ENCODE data around the gene TMEM9. TPM values are rescaled to one million over a fixed set of nuclear protein-coding genes. Genes with fewer than 3 reads are reported as not detected.

Gene TMEM9
- total and polyA plus RNA-seq, 8 donors, result 21.7 to 53.8 (median 48.0) TPM

GRCh38 chr1:201192261-201192788, 38.1 kb upstream of the TMEM9 start:
- Histone ChIP-seq H3K27me3 (peaks cover 0 to 12% (median 0%) of the 10 kb centered on the region in 3 donors), H3K27ac (no peak overlapping the region), H3K4me3 (no peak overlapping the region), H3K4me1 (no peaks in the 10 kb centered on the region), H3K36me3 (no peaks in the 10 kb centered on the region), H3K9me3 (no peaks in the 10 kb centered on the region)
- TF ChIP-seq EP300 (IDR thresholded peaks at IDR 0.05) (no peak), POLR2AphosphoS5 (IDR thresholded peaks at IDR 0.05) (no peak), POLR2A (IDR thresholded peaks at IDR 0.05) (no peak), CTCF (IDR thresholded peaks at IDR 0.05) (no peak)
- intact Hi-C loops (cut with DNase I; ENCODE audit: low total_unique reads), result no loop called here
- DNase-seq, result peak in 1 of 2 donors; percentile 64
- WGBS, 5 donors, result 82 to 95% (median 91%) methylated on average over 3 of the region's 3 CpGs

- no peaks in the 10 kb centered on the region for H3K9me3 ChIP-seq
- no peak overlapping the region for H3K4me3 ChIP-seq
- intact Hi-C loops (cut with DNase I; ENCODE audit: low total_unique reads), result no loop called here
- DNase-seq, result no peak
- H3K27ac ChIP-seq, result no peak overlapping the region
- H3K36me3 ChIP-seq, result no peaks in the 10 kb centered on the region
- no peaks in the 10 kb centered on the region for H3K4me1 ChIP-seq
- H3K27me3 ChIP-seq, result peaks cover 0 to 12% (median 0%) of the 10 kb centered on the region in 3 donors
- 72 to 78% (median 75%) methylated on average over 17 to 18 of the region's 18 CpGs for WGBS, 5 donors
- TF ChIP-seq POLR2A (IDR thresholded peaks at IDR 0.05) (no peak), EP300 (IDR thresholded peaks at IDR 0.05) (no peak), CTCF (IDR thresholded peaks at IDR 0.05) (no peak), POLR2AphosphoS5 (IDR thresholded peaks at IDR 0.05) (no peak)
These were observed 37.5 kb upstream of the TMEM9 start for GRCh38 chr1:201191653-201192260.

GRCh38 chr1:201190624-201191051, 36.4 kb upstream of the TMEM9 start, which contains the start of gene IGFN1:
Gene IGFN1 (plus strand): TSS chr1:201190824. CDS start chr1:201193294, 2,470 bp downstream.
- Histone ChIP-seq H3K9me3 (no peaks in the 10 kb centered on the region), H3K4me3 (no peak within 1 kb of the TSS), H3K27me3 (peaks cover 0 to 12% (median 0%) of the 10 kb centered on the region in 3 donors), H3K36me3 (no peaks in the 10 kb centered on the region), H3K27ac (no peak within 1 kb of the TSS), H3K4me1 (no peaks in the 10 kb centered on the region)
- DNase-seq, result no peak
- no peak for TF ChIP-seq POLR2A (IDR thresholded peaks at IDR 0.05)
- TF ChIP-seq POLR2AphosphoS5 (IDR thresholded peaks at IDR 0.05), result no peak
- no peak for TF ChIP-seq CTCF (IDR thresholded peaks at IDR 0.05)
- no peak for TF ChIP-seq EP300 (IDR thresholded peaks at IDR 0.05)
- 38 to 59% (median 43%) methylated on average over 9 of the region's 9 CpGs for WGBS, 5 donors
- intact Hi-C loops (cut with DNase I; ENCODE audit: low total_unique reads), result no loop called here

- DNase-seq, result no peak
These were observed 35.7 kb upstream of the TMEM9 start for GRCh38 chr1:201190005-201190404.

More at GRCh38 chr1:201190005-201190404, 35.7 kb upstream of the TMEM9 start:
- WGBS, 5 donors, result 76 to 91% (median 88%) methylated on average over 6 of the region's 6 CpGs
- Histone ChIP-seq H3K27ac (no peak overlapping the region), H3K4me1 (no peaks in the 10 kb centered on the region), H3K36me3 (no peaks in the 10 kb centered on the region), H3K4me3 (no peak overlapping the region), H3K9me3 (no peaks in the 10 kb centered on the region), H3K27me3 (peaks cover 0 to 12% (median 0%) of the 10 kb centered on the region in 3 donors)
- TF ChIP-seq POLR2A (IDR thresholded peaks at IDR 0.05), result no peak
- TF ChIP-seq EP300 (IDR thresholded peaks at IDR 0.05), result no peak
- no peak for TF ChIP-seq CTCF (IDR thresholded peaks at IDR 0.05)
- TF ChIP-seq POLR2AphosphoS5 (IDR thresholded peaks at IDR 0.05), result no peak
- intact Hi-C loops (cut with DNase I; ENCODE audit: low total_unique reads), result no loop called here

Data from stomach (tissue), 9 donors.